DND-41 (cell line): ENCODE measurements around the gene SMPDL3B.

ENCODE experiments used
- ATAC-seq: fragments of 200-7000 bp; cut with Tn5 transposase; 3 replicates; pipeline ENCODE4 v1.9.1; 2021; ENCODE audit warnings: low read depth; ENCODE audit not compliant: insufficient read depth
- DNase-seq: peaks from one replicate; pipeline ENCODE4 v3.0.0-alpha.2; 2020
- H2AFZ ChIP-seq: 2 replicates; pipeline ENCODE4 v1.6.0; 2012; ENCODE audit warnings: low read depth, low read length
- H3K27ac ChIP-seq: 2 replicates; pipeline ENCODE4 v1.5.1; 2012; ENCODE audit warnings: low read length, inconsistent platforms
- H3K27me3 ChIP-seq: fragments of 200-600 bp; sonication (generic); 2 replicates; pipeline ENCODE4 v1.6.0; 2012; ENCODE audit warnings: low read length, mild to moderate bottlenecking, inconsistent platforms; ENCODE audit not compliant: insufficient read depth, poor library complexity
- H3K36me3 ChIP-seq: 2 replicates; pipeline ENCODE4 v1.5.1; 2012; ENCODE audit warnings: low read length, inconsistent platforms; ENCODE audit not compliant: insufficient read depth
- H3K4me1 ChIP-seq: 2 replicates; pipeline ENCODE4 v1.5.1; 2012; ENCODE audit warnings: mild to moderate bottlenecking, low read length; ENCODE audit not compliant: insufficient read depth
- H3K4me2 ChIP-seq: 2 replicates; pipeline ENCODE4 v1.6.0; 2012; ENCODE audit warnings: mild to moderate bottlenecking, moderate library complexity, low read length, inconsistent platforms; ENCODE audit not compliant: insufficient read depth
- H3K4me3 ChIP-seq, 2 experiments: fragments of 200-600 bp in 1 of 2; shearing (Covaris generic) in 1 of 2; 2 replicates each; pipeline ENCODE4 v1.5.1; 2012 to 2016; ENCODE audit warnings: inconsistent platforms in 2 of 2, low read length in 2 of 2, mild to moderate bottlenecking in 2 of 2, low read depth in 1 of 2, moderate library complexity in 1 of 2
- H3K79me2 ChIP-seq: 2 replicates; pipeline ENCODE4 v1.6.0; 2012; ENCODE audit warnings: low read length, inconsistent platforms; ENCODE audit not compliant: insufficient read depth
- H3K9ac ChIP-seq: 2 replicates; pipeline ENCODE4 v1.6.0; 2012; ENCODE audit warnings: low read depth, mild to moderate bottlenecking, inconsistent platforms, low read length, moderate library complexity
- H3K9me3 ChIP-seq: 2 replicates; pipeline ENCODE4 v1.5.1; 2012; ENCODE audit warnings: low read length, moderate library complexity, mild to moderate bottlenecking, inconsistent platforms; ENCODE audit not compliant: insufficient read depth, severe bottlenecking
- H4K20me1 ChIP-seq: 2 replicates; pipeline ENCODE4 v1.6.0; 2012; ENCODE audit warnings: low read length; ENCODE audit not compliant: insufficient read depth
- EZH2 ChIP-seq: IDR thresholded peaks from 3 replicates; pipeline ENCODE4 v1.6.1; 2012; ENCODE audit warnings: borderline replicate concordance, low read depth, mild to moderate bottlenecking, moderate library complexity, low read length, inconsistent platforms; ENCODE audit not compliant: severe bottlenecking
- TF ChIP-seq, protein P1 (sequence below): IDR thresholded peaks from 2 replicates; pipeline ENCODE4 v1.5.1; 2012; ENCODE audit warnings: borderline replicate concordance, low read length, moderate library complexity, mild to moderate bottlenecking; ENCODE audit not compliant: poor library complexity, severe bottlenecking; ENCODE audit errors: extremely low read depth

SMPDL3B gene

DNA sequence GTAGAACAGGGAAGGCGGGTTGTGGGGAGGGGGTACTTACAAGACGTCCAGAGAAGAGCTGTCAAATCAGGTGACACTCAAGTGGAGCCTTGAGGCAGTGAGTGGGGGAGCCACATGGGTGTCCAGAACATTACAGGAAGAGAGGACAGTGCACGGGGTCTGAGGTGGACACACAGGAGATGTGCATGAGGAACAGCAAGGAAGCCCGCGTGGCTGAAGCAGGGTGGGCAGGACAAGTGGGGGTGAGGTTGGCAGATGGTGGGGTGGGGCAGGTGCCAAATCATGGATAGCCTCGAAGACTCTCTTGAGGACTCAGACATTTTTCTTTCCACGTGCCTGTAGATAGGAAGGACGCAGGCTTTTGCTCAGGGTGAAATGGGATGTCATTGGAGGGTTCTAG, 921 bp downstream of the SMPDL3B start:
- Histone ChIP-seq H3K27ac (no peak overlapping the region), H4K20me1 (no peaks in the 10 kb centered on the region), H3K4me1 (no peaks in the 10 kb centered on the region), H3K9ac (no peak overlapping the region), H3K9me3 (no peaks in the 10 kb centered on the region), H3K79me2 (no peaks in the 10 kb centered on the region), H3K4me3 (no peak overlapping the region), H2AFZ (no peak overlapping the region), H3K36me3 (no peaks in the 10 kb centered on the region), H3K27me3 (peaks cover 5% of the 10 kb centered on the region), H3K4me2 (no peak overlapping the region)
- no peak for TF ChIP-seq EZH2
- TF ChIP-seq, protein P1, sequence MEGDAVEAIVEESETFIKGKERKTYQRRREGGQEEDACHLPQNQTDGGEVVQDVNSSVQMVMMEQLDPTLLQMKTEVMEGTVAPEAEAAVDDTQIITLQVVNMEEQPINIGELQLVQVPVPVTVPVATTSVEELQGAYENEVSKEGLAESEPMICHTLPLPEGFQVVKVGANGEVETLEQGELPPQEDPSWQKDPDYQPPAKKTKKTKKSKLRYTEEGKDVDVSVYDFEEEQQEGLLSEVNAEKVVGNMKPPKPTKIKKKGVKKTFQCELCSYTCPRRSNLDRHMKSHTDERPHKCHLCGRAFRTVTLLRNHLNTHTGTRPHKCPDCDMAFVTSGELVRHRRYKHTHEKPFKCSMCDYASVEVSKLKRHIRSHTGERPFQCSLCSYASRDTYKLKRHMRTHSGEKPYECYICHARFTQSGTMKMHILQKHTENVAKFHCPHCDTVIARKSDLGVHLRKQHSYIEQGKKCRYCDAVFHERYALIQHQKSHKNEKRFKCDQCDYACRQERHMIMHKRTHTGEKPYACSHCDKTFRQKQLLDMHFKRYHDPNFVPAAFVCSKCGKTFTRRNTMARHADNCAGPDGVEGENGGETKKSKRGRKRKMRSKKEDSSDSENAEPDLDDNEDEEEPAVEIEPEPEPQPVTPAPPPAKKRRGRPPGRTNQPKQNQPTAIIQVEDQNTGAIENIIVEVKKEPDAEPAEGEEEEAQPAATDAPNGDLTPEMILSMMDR = no peak
- ATAC-seq (no peak), DNase-seq (no peak)

DNA sequence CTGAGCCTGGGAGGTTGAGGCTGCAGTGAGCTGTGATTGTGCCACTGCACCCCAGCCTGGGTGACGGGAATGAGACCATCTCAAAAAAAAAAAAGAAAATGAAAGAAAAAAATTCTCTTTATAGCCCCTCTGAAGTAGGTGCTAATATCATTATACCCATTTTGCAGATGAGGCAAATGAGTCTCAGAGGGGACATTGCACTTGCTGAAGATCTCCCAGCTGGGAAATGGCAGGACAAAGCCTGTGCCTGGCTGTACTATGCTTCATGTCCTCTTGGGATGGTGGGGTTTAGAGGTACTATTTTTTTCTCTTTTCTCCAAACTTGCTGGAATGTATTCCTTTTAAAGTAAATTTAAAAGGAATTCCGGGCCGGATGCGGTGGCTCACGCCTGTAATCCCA, 1.6 kb downstream of the SMPDL3B start:
- TF ChIP-seq EZH2 = no peak
- TF ChIP-seq, protein P1 = no peak
- no peaks in the 10 kb centered on the region for H3K4me1 ChIP-seq
- H3K9ac ChIP-seq = no peak overlapping the region
- no peak overlapping the region for H3K4me3 ChIP-seq
- H3K9me3 ChIP-seq = no peaks in the 10 kb centered on the region
- H2AFZ ChIP-seq = no peak overlapping the region
- H4K20me1 ChIP-seq = no peaks in the 10 kb centered on the region
- no peak overlapping the region for H3K27ac ChIP-seq
- H3K79me2 ChIP-seq = no peaks in the 10 kb centered on the region
- H3K27me3 ChIP-seq = peaks cover 5% of the 10 kb centered on the region
- H3K36me3 ChIP-seq = no peaks in the 10 kb centered on the region
- no peak for DNase-seq
- H3K4me2 ChIP-seq = no peak overlapping the region
- ATAC-seq = no peak

DNA sequence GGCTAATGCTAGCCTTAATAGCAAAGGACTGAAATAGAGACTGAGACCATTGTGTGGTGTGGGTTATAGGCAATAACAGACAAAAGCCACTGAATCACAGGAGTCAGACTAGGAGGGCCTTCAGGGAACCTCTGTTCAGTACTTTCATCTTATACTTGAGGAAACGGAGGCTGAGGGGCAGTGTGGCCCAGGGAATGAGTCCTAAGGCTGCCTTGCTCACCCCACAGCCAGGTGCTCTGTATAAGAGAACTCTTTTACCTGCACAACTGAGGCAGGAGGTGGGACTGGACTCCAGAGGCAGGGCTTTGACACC, 2.7 kb downstream of the SMPDL3B start:
- no peaks in the 10 kb centered on the region for H3K36me3 ChIP-seq
- H3K4me1 ChIP-seq = no peaks in the 10 kb centered on the region
- DNase-seq (no peak), ATAC-seq (no peak)
- H4K20me1 ChIP-seq = no peaks in the 10 kb centered on the region
- H3K27me3 ChIP-seq = peaks cover 5% of the 10 kb centered on the region
- no peak overlapping the region for H2AFZ ChIP-seq
- H3K9me3 ChIP-seq = no peaks in the 10 kb centered on the region
- no peak overlapping the region for H3K4me2 ChIP-seq
- H3K4me3 ChIP-seq = no peak overlapping the region
- TF ChIP-seq, protein P1 = no peak
- TF ChIP-seq EZH2 = no peak
- no peak overlapping the region for H3K27ac ChIP-seq
- no peak overlapping the region for H3K9ac ChIP-seq
- H3K79me2 ChIP-seq = no peaks in the 10 kb centered on the region

DNA sequence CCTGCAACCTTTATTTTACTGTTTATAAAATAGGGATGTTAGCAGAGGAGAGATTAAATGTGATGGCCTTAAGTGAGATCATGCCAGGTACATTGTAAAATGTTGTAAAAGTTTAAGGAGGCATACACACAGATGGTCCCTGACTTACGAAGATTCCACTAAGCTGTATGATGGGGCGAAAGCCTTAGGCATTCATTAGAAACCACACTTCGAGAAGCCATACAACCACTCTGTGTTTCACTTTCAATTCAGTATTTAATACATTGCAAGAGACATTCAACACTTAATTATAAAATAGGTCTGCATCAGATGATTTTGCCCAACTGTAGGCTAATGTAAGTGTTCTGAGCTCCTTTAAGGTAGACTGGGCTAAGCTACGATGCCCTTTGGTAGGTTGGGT, 3.7 kb downstream of the SMPDL3B start:
- no peak overlapping the region for H2AFZ ChIP-seq
- no peak for TF ChIP-seq EZH2
- TF ChIP-seq, protein P1 = no peak
- no peak overlapping the region for H3K4me2 ChIP-seq
- no peaks in the 10 kb centered on the region for H3K79me2 ChIP-seq
- H3K36me3 ChIP-seq = no peaks in the 10 kb centered on the region
- DNase-seq = no peak
- H3K4me1 ChIP-seq = no peaks in the 10 kb centered on the region
- peaks cover 5% of the 10 kb centered on the region for H3K27me3 ChIP-seq
- no peaks in the 10 kb centered on the region for H3K9me3 ChIP-seq
- no peaks in the 10 kb centered on the region for H4K20me1 ChIP-seq
- H3K4me3 ChIP-seq = no peak overlapping the region
- ATAC-seq = no peak
- no peak overlapping the region for H3K27ac ChIP-seq
- H3K9ac ChIP-seq = no peak overlapping the region
